Spleen (tissue), 7 donors: ENCODE data around the gene HRH1.

ENCODE experiments used
- CTCF ChIP-seq, 11 experiments: fragments of 200-600 bp in 7 of 11; fragments of 450-650 bp in 4 of 11; sonication (generic) in 4 of 11; IDR thresholded peaks in 8 of 11; conservative IDR thresholded peaks in 3 of 11; 1 replicate in 7 of 11; 2 replicates in 4 of 11; pipeline versions ENCODE4 v1.4.0 to v1.8.0; 2016 to 2021; ENCODE audit warnings: antibody characterized with exemption in 11 of 11, inconsistent platforms in 4 of 11, mild to moderate bottlenecking in 1 of 11
- POLR2A ChIP-seq, 3 donors: fragments of 450-650 bp; IDR thresholded peaks; one replicate each; pipeline ENCODE4 v1.5.1; 2017; ENCODE audit warnings: antibody characterized with exemption in 3 of 3, mild to moderate bottlenecking in 1 of 3
- POLR2AphosphoS5 ChIP-seq, 3 donors: sonication (generic); formaldehyde crosslinking; IDR thresholded peaks; one replicate each; pipeline ENCODE4 v1.5.1; 2017; ENCODE audit warnings: antibody characterized with exemption in 3 of 3
- donor health status: DM: no; HTN: no; CAD: no; lungs with moderate emphysema.
- donor health status: DM: no; HTN: no; CAD: no.
- donor health status: DM: no; HTN: no; CAD: no.

GRCh38 chr3:11131371-11131770, 22.9 kb upstream of the HRH1 start:
- TF ChIP-seq CTCF (IDR thresholded peaks at IDR 0.05 in 8 of 11, conservative IDR thresholded peaks at IDR 0.05 in 3 of 11), result no peak
- no peak for TF ChIP-seq POLR2A (IDR thresholded peaks at IDR 0.05)
- no peak for TF ChIP-seq POLR2AphosphoS5 (IDR thresholded peaks at IDR 0.05)
